HL-60 (cell line): ENCODE results near the gene WFDC2.
A peak's percentile ranks its signal among the peaks of the same experiment; 100 is the strongest.

Source experiments
- CTCF ChIP-seq: IDR thresholded peaks from one replicate; pipeline ENCODE4 v1.5.1; 2011; ENCODE audit warnings: low read length, control low read depth, inconsistent platforms; ENCODE audit not compliant: insufficient read depth
- GABPA ChIP-seq: IDR thresholded peaks from 2 replicates; pipeline ENCODE4 v1.6.1; 2012; ENCODE audit warnings: low read depth
- POLR2AphosphoS5 ChIP-seq: IDR thresholded peaks from 2 replicates; pipeline ENCODE4 v1.6.1; 2012; ENCODE audit warnings: low read depth
- REST ChIP-seq: IDR thresholded peaks from 2 replicates; pipeline ENCODE4 v1.6.1; 2012; ENCODE audit warnings: low read depth; ENCODE audit not compliant: insufficient replicate concordance
- SPI1 ChIP-seq: IDR thresholded peaks from 2 replicates; pipeline ENCODE4 v1.6.1; 2012; ENCODE audit warnings: low read depth, mild to moderate bottlenecking, borderline replicate concordance

GRCh38 chr20:45436732-45437485, 32.6 kb upstream of the WFDC2 start:
- TF ChIP-seq CTCF (peak; percentile 82), POLR2AphosphoS5 (peak; percentile 37; the same call in 1 of the 2 replicates), REST (no peak), SPI1 (no peak), GABPA (no peak)
